ENCODE results near the gene GALNT4. TPM values are rescaled to one million over a fixed set of nuclear protein-coding genes. Genes with fewer than 3 reads are reported as not detected.

GALNT4 gene
- total and polyA plus RNA-seq, 2 of the 13 experiments (the other 11 are each of a cell fraction or from before 2014, with no cell fraction given) = 4.9 to 6.8 TPM

DNA sequence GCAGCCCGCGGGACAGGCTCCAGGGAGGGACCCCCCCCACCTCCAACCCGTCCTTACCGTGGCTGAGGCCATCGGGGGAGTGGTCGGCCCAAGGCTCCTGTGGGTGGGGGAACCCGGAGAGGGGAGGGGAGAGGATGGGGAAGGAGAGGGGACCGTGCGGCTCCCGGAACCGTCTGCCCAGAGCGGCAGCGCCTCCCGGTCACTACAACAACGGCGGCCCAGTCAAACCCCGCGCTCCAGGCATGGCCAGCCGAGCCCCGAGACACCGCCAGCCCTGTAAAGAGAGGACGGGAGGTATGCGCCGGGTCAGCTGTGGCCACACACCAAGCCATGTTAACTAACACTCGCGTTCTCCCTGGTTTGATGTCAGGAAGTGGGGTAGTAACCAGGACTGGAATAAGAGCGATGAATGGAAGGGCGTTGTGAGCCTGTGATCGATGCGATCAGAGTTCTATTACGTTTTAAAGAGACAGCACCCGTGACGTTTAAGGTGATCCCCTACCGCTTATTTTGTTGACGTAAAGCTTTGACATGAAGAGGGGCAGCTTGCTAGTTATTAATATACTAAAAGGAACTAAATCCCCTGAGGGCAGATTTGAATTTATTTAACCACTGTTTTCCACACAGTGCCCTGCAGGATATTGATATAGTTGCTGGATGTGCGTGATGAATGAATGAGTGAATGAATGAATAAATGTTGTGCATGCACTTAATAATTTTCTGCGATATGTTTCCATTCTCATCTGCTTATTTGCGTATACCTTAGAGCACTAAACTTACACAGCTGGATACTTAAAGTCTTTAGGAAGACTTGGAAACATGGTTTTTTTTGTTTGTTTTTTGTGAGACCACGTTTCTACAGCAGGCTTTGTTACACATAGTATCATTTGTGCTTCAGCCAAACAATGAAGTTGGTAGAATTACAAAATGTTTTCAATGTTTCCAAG is 1.5 kb upstream of the GALNT4 start, which contains the start of gene POC1B (continued):
- peak; percentile 94 for TF ChIP-seq SAP130 (CRISPR knock-in tag; IDR thresholded peaks at IDR 0.05; ENCODE audit: low read depth)
- TF ChIP-seq, protein P1, sequence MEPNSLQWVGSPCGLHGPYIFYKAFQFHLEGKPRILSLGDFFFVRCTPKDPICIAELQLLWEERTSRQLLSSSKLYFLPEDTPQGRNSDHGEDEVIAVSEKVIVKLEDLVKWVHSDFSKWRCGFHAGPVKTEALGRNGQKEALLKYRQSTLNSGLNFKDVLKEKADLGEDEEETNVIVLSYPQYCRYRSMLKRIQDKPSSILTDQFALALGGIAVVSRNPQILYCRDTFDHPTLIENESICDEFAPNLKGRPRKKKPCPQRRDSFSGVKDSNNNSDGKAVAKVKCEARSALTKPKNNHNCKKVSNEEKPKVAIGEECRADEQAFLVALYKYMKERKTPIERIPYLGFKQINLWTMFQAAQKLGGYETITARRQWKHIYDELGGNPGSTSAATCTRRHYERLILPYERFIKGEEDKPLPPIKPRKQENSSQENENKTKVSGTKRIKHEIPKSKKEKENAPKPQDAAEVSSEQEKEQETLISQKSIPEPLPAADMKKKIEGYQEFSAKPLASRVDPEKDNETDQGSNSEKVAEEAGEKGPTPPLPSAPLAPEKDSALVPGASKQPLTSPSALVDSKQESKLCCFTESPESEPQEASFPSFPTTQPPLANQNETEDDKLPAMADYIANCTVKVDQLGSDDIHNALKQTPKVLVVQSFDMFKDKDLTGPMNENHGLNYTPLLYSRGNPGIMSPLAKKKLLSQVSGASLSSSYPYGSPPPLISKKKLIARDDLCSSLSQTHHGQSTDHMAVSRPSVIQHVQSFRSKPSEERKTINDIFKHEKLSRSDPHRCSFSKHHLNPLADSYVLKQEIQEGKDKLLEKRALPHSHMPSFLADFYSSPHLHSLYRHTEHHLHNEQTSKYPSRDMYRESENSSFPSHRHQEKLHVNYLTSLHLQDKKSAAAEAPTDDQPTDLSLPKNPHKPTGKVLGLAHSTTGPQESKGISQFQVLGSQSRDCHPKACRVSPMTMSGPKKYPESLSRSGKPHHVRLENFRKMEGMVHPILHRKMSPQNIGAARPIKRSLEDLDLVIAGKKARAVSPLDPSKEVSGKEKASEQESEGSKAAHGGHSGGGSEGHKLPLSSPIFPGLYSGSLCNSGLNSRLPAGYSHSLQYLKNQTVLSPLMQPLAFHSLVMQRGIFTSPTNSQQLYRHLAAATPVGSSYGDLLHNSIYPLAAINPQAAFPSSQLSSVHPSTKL (CRISPR knock-in tag; IDR thresholded peaks at IDR 0.05) = peak; percentile 71; the same call in 1 of the 2 replicates
- no peak for TF ChIP-seq HHEX (CRISPR knock-in tag; IDR thresholded peaks at IDR 0.05)
- 0 out of 2 replicates have a peak, but pooled peaks have one; percentile 28 for TF ChIP-seq ZNF761 (CRISPR knock-in tag; conservative IDR thresholded peaks at IDR 0.05)
- no peak; the same call in 1 of the 2 replicates for TF ChIP-seq ZNF234 (CRISPR knock-in tag; conservative IDR thresholded peaks at IDR 0.05)
- TF ChIP-seq ZFP62 (CRISPR knock-in tag; IDR thresholded peaks at IDR 0.05) = no peak
- TF ChIP-seq GTF3A (CRISPR knock-in tag; conservative IDR thresholded peaks at IDR 0.05) = no peak
- peak; percentile 76; the same call in 1 of the 2 replicates for TF ChIP-seq ZNF619 (CRISPR knock-in tag; IDR thresholded peaks at IDR 0.05)
- TF ChIP-seq, protein P2, sequence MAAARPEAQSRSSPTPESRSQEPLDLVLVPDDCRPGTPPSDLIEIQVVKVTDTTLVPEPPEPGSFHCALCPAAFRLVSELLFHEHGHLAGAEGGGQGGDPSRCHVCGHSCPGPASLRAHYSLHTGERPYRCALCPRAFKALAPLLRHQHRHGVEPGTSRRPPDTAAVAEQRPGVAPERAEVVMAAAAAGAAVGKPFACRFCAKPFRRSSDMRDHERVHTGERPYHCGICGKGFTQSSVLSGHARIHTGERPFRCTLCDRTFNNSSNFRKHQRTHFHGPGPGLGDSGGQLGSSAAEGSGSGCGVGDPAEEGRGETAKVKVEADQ (CRISPR knock-in tag; IDR thresholded peaks at IDR 0.05; ENCODE audit: borderline replicate concordance) = no peak
- no peak for TF ChIP-seq SETDB1 (CRISPR knock-in tag; IDR thresholded peaks at IDR 0.05; ENCODE audit: borderline replicate concordance)
- peak; percentile 86 for TF ChIP-seq ZNF24 (IDR thresholded peaks at IDR 0.05)
- TF ChIP-seq, protein P3, sequence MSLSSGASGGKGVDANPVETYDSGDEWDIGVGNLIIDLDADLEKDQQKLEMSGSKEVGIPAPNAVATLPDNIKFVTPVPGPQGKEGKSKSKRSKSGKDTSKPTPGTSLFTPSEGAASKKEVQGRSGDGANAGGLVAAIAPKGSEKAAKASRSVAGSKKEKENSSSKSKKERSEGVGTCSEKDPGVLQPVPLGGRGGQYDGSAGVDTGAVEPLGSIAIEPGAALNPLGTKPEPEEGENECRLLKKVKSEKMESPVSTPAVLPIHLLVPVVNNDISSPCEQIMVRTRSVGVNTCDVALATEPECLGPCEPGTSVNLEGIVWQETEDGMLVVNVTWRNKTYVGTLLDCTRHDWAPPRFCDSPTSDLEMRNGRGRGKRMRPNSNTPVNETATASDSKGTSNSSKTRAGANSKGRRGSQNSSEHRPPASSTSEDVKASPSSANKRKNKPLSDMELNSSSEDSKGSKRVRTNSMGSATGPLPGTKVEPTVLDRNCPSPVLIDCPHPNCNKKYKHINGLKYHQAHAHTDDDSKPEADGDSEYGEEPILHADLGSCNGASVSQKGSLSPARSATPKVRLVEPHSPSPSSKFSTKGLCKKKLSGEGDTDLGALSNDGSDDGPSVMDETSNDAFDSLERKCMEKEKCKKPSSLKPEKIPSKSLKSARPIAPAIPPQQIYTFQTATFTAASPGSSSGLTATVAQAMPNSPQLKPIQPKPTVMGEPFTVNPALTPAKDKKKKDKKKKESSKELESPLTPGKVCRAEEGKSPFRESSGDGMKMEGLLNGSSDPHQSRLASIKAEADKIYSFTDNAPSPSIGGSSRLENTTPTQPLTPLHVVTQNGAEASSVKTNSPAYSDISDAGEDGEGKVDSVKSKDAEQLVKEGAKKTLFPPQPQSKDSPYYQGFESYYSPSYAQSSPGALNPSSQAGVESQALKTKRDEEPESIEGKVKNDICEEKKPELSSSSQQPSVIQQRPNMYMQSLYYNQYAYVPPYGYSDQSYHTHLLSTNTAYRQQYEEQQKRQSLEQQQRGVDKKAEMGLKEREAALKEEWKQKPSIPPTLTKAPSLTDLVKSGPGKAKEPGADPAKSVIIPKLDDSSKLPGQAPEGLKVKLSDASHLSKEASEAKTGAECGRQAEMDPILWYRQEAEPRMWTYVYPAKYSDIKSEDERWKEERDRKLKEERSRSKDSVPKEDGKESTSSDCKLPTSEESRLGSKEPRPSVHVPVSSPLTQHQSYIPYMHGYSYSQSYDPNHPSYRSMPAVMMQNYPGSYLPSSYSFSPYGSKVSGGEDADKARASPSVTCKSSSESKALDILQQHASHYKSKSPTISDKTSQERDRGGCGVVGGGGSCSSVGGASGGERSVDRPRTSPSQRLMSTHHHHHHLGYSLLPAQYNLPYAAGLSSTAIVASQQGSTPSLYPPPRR (CRISPR knock-in tag; IDR thresholded peaks at IDR 0.05; ENCODE audit: borderline replicate concordance) = peak; percentile 54; the same call in 1 of the 2 replicates
- no peak for TF ChIP-seq MTF1 (CRISPR knock-in tag; IDR thresholded peaks at IDR 0.05)
- TF ChIP-seq KMT2B (CRISPR knock-in tag; IDR thresholded peaks at IDR 0.05) = peak; percentile 98
- TF ChIP-seq ZNF720 (CRISPR knock-in tag; IDR thresholded peaks at IDR 0.05) = no peak
- no peak for TF ChIP-seq PRMT3 (CRISPR knock-in tag; IDR thresholded peaks at IDR 0.05; ENCODE audit: borderline replicate concordance, low read depth)
- TF ChIP-seq FOXK1 (CRISPR knock-in tag; IDR thresholded peaks at IDR 0.05; ENCODE audit: borderline replicate concordance, low read depth) = peak; percentile 88
- TF ChIP-seq ZNF883 (CRISPR knock-in tag; IDR thresholded peaks at IDR 0.05; ENCODE audit: not compliant biosample characterization) = peak; percentile 38
- TF ChIP-seq THYN1 (CRISPR knock-in tag; IDR thresholded peaks at IDR 0.05; ENCODE audit: borderline replicate concordance, low read depth) = 0 out of 2 replicates have a peak, but pooled peaks have one; percentile 55
